Activated T-helper 2 cell treated with anti-CD3 and anti-CD28 coated beads, Interferon-gamma antibody, Interleukin-2, Interleukin-4, amounts not matched to agents 10 μg/mL and 5 μg/mL and 100 μg/mL, durations not matched to agents 14 hours and 24 hours and 36 hours (primary cell): ENCODE data around the gene TSPEAR. TPM values are rescaled to one million over a fixed set of nuclear protein-coding genes. Genes with fewer than 3 reads are reported as not detected.
A peak's percentile ranks its signal among the peaks of the same experiment; 100 is the strongest.

ENCODE experiments used
- DNase-seq: peaks from one replicate; pipeline ENCODE4 v3.0.0; 2021; ENCODE audit warnings: low spot score
- H3K27ac Mint-ChIP-seq: one replicate; pipeline ENCODE4 v1.8.0; 2021; ENCODE audit warnings: mixed read lengths
- H3K27me3 Mint-ChIP-seq: one replicate; pipeline ENCODE4 v1.8.0; 2021; ENCODE audit warnings: low read depth, mixed read lengths
- H3K36me3 Mint-ChIP-seq: one replicate; pipeline ENCODE4 v1.8.0; 2021; ENCODE audit warnings: low read depth, mixed read lengths
- H3K4me1 Mint-ChIP-seq: one replicate; pipeline ENCODE4 v1.8.0; 2021; ENCODE audit warnings: low read depth, mixed read lengths
- H3K4me3 Mint-ChIP-seq: one replicate; pipeline ENCODE4 v1.8.0; 2021; ENCODE audit warnings: low read depth, mild to moderate bottlenecking, moderate library complexity, mixed read lengths
- H3K9me3 Mint-ChIP-seq: one replicate; pipeline ENCODE4 v1.8.0; 2021; ENCODE audit warnings: mixed read lengths
- intact Hi-C: fragments of 100-400 bp; cut with micrococcal nuclease; formaldehyde crosslinking; loops from one replicate; pipeline ENCODE4 v1.15.1; 2023
- total RNA-seq: library from RNA; stranded (reverse); gene quantifications from 2 replicates; pipeline ENCODE4 v1.2.3, GENCODE V29; 2022

TSPEAR gene
- total RNA-seq, 1 donor from 2014 or later = not detected

- intact Hi-C loops = loop anchor here (1.0 kb wide), 1 partner anchor 27 kb away; no protein-coding TSS in a partner anchor
- H3K4me3 Mint-ChIP-seq = peak within 1 kb of the TSS; percentile 76
- H3K27ac Mint-ChIP-seq = no peak within 1 kb of the TSS
- H3K4me1 Mint-ChIP-seq = peaks cover 3% of the 10 kb centered on the region
- H3K27me3 Mint-ChIP-seq = peaks cover 13% of the 10 kb centered on the region
- peaks cover 30% of the 10 kb centered on the region for H3K9me3 Mint-ChIP-seq
- peak; percentile 68 for DNase-seq
- H3K36me3 Mint-ChIP-seq = no peaks in the 10 kb centered on the region
These were observed 256.4 kb downstream of the TSPEAR start, which contains the start of gene LRRC3 for GRCh38 chr21:44454747-44455523. Gene LRRC3 (plus strand): TSS chr21:44455510. CDS start chr21:44456645, 1,135 bp downstream.

DNA sequence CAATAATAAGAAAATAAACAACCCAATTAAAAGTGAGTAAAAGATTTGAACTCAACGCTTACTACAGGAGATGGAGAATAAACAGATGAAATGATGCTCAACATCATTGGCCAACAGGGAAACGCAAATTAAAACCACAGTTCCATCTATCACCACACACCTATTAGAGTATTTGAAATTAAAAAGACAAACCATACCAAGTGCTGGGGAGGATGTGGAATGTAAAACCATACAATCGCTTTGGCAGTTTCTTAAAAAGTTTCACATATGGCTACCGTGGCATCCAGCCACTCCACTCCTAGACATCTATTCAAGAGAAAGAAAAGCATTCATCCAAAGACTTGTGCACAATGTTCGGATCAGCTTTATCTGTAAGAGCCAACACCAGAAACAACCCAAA, 257.3 kb downstream of the TSPEAR start:
- Mint-ChIP-seq H3K27me3 (peaks cover 14% of the 10 kb centered on the region), H3K9me3 (peaks cover 30% of the 10 kb centered on the region), H3K27ac (no peak overlapping the region), H3K36me3 (no peaks in the 10 kb centered on the region), H3K4me3 (peak overlapping the region; percentile 61), H3K4me1 (peaks cover 3% of the 10 kb centered on the region)
- intact Hi-C loops = no loop called here
- DNase-seq = no peak

DNA sequence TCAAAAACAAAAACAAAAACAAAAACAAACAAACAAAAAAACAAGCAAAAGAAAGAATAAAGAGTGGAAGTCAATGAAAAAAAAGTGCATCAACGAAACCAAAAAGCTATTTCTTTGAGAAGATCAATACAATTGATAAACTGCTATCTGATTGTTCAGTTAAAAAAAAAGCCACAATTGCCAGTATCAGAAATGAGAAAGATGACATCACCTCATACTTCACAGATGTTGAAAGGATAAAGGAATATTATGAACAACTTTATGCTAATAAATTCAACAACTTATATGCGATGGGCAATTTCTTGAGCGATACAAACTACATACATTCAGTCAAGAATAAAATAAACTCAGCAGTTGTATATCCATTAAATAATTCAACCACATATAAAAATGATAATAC, 258.3 kb downstream of the TSPEAR start:
- peaks cover 17% of the 10 kb centered on the region for H3K27me3 Mint-ChIP-seq
- peaks cover 3% of the 10 kb centered on the region for H3K4me1 Mint-ChIP-seq
- no peak overlapping the region for H3K27ac Mint-ChIP-seq
- peaks cover 30% of the 10 kb centered on the region for H3K9me3 Mint-ChIP-seq
- DNase-seq = no peak
- intact Hi-C loops = no loop called here
- no peak overlapping the region for H3K4me3 Mint-ChIP-seq
- no peaks in the 10 kb centered on the region for H3K36me3 Mint-ChIP-seq

- H3K27me3 Mint-ChIP-seq = peaks cover 22% of the 10 kb centered on the region
- no peak for DNase-seq
- no peak overlapping the region for H3K27ac Mint-ChIP-seq
- H3K36me3 Mint-ChIP-seq = no peaks in the 10 kb centered on the region
- no peak overlapping the region for H3K4me3 Mint-ChIP-seq
- intact Hi-C loops = no loop called here
- peaks cover 30% of the 10 kb centered on the region for H3K9me3 Mint-ChIP-seq
- H3K4me1 Mint-ChIP-seq = peaks cover 3% of the 10 kb centered on the region
These were observed 260.4 kb downstream of the TSPEAR start for GRCh38 chr21:44450999-44451398.

DNA sequence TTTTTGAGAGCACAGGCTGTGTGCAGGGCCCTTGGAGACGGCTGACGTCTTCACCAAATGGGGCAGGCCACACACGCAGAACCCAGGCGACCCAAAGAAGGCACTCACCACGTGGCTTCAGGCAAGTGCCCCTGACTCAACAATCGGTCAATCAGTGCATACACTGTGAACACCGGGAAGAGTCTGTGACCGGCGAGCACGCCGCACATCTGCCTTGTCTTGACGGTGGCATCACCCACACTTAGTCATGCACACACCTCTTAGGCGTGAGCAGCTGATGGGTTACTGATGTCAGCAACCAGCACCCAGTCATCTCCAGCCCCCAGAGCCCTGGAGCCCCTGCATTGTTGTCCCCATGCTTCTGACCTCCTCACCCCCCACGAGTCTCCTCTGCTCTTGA, 261.0 kb downstream of the TSPEAR start:
- Mint-ChIP-seq H3K36me3 (no peaks in the 10 kb centered on the region), H3K27me3 (peaks cover 22% of the 10 kb centered on the region), H3K27ac (no peak overlapping the region), H3K4me3 (no peak overlapping the region), H3K9me3 (peaks cover 30% of the 10 kb centered on the region), H3K4me1 (peaks cover 3% of the 10 kb centered on the region)
- no peak for DNase-seq
- intact Hi-C loops = no loop called here

DNA sequence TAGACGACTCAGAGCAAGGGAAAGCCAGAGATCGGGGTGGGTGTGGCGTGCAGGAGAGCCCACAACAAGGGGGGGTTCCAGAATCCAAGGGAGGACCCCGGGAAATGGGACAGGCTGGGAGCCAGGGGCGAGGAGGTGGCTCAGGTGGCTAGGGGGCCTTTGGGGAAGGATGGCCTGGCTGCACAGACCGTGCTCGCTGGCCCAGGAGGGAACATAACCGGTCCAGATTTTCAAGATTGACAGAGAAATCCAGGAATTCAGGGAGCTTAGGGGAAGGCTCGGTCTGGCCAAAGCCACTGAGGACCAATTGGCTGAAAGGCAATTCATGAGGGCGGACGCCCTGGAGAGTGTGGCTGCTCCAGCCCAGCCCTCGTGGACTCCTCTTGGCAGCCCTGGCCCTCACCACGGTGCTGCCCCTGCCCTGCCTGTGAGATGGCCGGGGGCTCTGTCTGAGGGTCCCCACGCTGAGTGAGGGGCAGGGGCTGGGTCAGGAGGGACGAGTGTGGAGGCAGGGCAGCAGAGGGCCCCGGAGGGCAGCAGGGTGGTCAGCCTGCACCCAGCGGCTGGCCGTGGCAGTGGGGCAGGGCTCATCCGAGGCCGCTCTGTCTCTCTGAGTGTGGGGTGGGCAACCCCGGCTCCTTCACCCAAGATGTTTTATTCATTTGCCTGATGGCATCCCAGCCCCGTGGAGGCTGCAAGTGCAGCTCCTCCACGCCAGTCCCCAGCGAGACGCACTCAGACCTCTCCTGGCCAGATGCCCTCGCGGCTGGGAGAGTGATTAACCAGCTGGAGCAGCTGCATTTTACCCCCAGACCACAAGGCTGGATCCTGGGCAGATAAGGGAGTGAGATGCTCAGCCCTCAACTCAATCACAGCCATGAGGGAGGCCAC, 261.7 kb downstream of the TSPEAR start:
- Mint-ChIP-seq H3K36me3 (no peaks in the 10 kb centered on the region), H3K9me3 (peaks cover 29% of the 10 kb centered on the region), H3K27ac (no peak overlapping the region), H3K27me3 (peaks cover 22% of the 10 kb centered on the region), H3K4me3 (no peak overlapping the region), H3K4me1 (peaks cover 3% of the 10 kb centered on the region)
- intact Hi-C loops = no loop called here
- no peak for DNase-seq

DNA sequence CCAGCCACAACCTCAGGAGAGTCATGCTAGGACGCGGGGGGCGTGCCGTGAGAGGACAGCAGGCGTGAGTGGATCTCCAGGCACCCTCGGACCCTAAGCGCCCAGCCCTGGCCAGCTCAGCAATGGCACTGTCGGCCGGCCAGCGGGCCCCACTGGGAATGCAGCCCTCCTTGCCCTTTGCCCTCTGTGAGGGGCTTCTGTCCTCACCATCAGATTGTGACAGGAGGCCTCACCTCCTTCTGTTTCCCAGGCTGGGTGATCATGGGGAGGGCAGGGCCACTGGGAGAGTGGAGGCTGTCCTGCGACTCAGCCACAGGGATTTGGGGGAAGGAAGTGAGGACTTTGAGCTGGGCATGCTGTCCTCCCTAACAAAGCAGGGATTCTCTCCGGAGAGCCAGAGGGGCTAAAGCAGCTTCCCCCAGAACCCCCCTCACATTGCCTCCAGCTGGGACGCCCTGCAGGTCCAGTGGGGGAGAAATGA, 262.7 kb downstream of the TSPEAR start:
- intact Hi-C loops = no loop called here
- H3K4me3 Mint-ChIP-seq = no peak overlapping the region
- H3K27me3 Mint-ChIP-seq = peaks cover 20% of the 10 kb centered on the region
- no peaks in the 10 kb centered on the region for H3K36me3 Mint-ChIP-seq
- H3K4me1 Mint-ChIP-seq = no peaks in the 10 kb centered on the region
- H3K27ac Mint-ChIP-seq = no peak overlapping the region
- peaks cover 19% of the 10 kb centered on the region for H3K9me3 Mint-ChIP-seq
- no peak for DNase-seq

Other genes starting within 250 kb of the TSPEAR start
- gene KRTAP10-1, start 171.4 kb downstream of the TSPEAR start, total RNA-seq = not detected in 2 replicates
- not detected in 2 replicates for gene KRTAP10-2, start 160.1 kb downstream of the TSPEAR start, total RNA-seq
- gene KRTAP10-3, start 152.8 kb downstream of the TSPEAR start, total RNA-seq = not detected in 2 replicates
- gene KRTAP10-4, start 137.8 kb downstream of the TSPEAR start, total RNA-seq = not detected in 2 replicates
- gene KRTAP10-5, start 131.0 kb downstream of the TSPEAR start, total RNA-seq = not detected in 2 replicates
- gene KRTAP10-6, start 119.1 kb downstream of the TSPEAR start, total RNA-seq = not detected in 2 replicates
- gene KRTAP10-7, start 111.0 kb downstream of the TSPEAR start, total RNA-seq = not detected in 2 replicates
- not detected in 2 replicates for gene KRTAP10-8, start 99.5 kb downstream of the TSPEAR start, total RNA-seq
- not detected in 2 replicates for gene KRTAP10-9, start 84.5 kb downstream of the TSPEAR start, total RNA-seq
- not detected in 2 replicates for gene KRTAP10-10, start 74.2 kb downstream of the TSPEAR start, total RNA-seq
- not detected in 2 replicates for gene KRTAP10-11, start 65.2 kb downstream of the TSPEAR start, total RNA-seq
- not detected in 2 replicates for gene KRTAP12-4, start 56.9 kb downstream of the TSPEAR start, total RNA-seq
- not detected in 2 replicates for gene KRTAP12-3, start 53.6 kb downstream of the TSPEAR start, total RNA-seq
- not detected in 2 replicates for gene KRTAP12-2, start 44.6 kb downstream of the TSPEAR start, total RNA-seq
- not detected in 2 replicates for gene KRTAP12-1, start 29.4 kb downstream of the TSPEAR start, total RNA-seq
- not detected in 2 replicates for gene KRTAP10-12, start 14.4 kb downstream of the TSPEAR start, total RNA-seq
- gene UBE2G2, start 90.2 kb upstream of the TSPEAR start, total RNA-seq = 118 and 119 TPM in 2 replicates
- gene SUMO3, start 106.5 kb upstream of the TSPEAR start, total RNA-seq = 86.1 and 87.0 TPM in 2 replicates
- 48.1 and 48.3 TPM in 2 replicates for gene PTTG1IP, start 162.1 kb upstream of the TSPEAR start, total RNA-seq
- 210 and 212 TPM in 2 replicates for gene ITGB2, start 209.3 kb upstream of the TSPEAR start, total RNA-seq
- 65.8 and 72.6 TPM in 2 replicates for gene SLX9, start 228.5 kb upstream of the TSPEAR start, total RNA-seq